Mesothelial cell of epicardium (in vitro differentiated cells): ENCODE measurements around the gene CDC23. TPM values are rescaled to one million over a fixed set of nuclear protein-coding genes. Genes with fewer than 3 reads are reported as not detected.
"Not testable (repeated sequence)": the region's sequence is repeated elsewhere in the genome, so short reads cannot be mapped to it uniquely, and the experiment has no call there.

ENCODE experiments used
- DNase-seq, 2 experiments: peaks; one replicate each; pipeline ENCODE4 v3.0.0; 2021; ENCODE audit warnings: low spot score in 2 of 2; ENCODE audit not compliant: unreplicated experiment in 2 of 2
- H3K27ac Mint-ChIP-seq: 2 replicates; pipeline ENCODE4 v1.8.0; 2021; ENCODE audit warnings: mixed read lengths
- H3K27me3 Mint-ChIP-seq: 2 replicates; pipeline ENCODE4 v1.8.0; 2021; ENCODE audit warnings: low read depth, mixed read lengths
- H3K36me3 Mint-ChIP-seq: 2 replicates; pipeline ENCODE4 v1.8.0; 2021; ENCODE audit warnings: mixed read lengths
- H3K4me1 Mint-ChIP-seq: 2 replicates; pipeline ENCODE4 v1.8.0; 2021; ENCODE audit warnings: mixed read lengths
- H3K4me3 Mint-ChIP-seq: 2 replicates; pipeline ENCODE4 v1.8.0; 2021; ENCODE audit warnings: mild to moderate bottlenecking, moderate library complexity, mixed read lengths
- H3K9me3 Mint-ChIP-seq: 2 replicates; pipeline ENCODE4 v1.8.0; 2021; ENCODE audit warnings: mixed read lengths
- CTCF ChIP-seq: fragments of 200-600 bp; sonication (generic); IDR thresholded peaks from one replicate; pipeline ENCODE4 v1.5.0; 2021; ENCODE audit warnings: antibody characterized with exemption; ENCODE audit not compliant: unreplicated experiment
- total RNA-seq: library from RNA; stranded (reverse); gene quantifications from 3 replicates; pipeline ENCODE4 v1.2.1, GENCODE V29; 2021

Gene CDC23
- total RNA-seq, 1 donor from 2014 or later: 39.0 TPM

- no peak for DNase-seq
- no peak overlapping the region for H3K27ac Mint-ChIP-seq
- H3K4me3 Mint-ChIP-seq: no peak overlapping the region
- peaks cover 52% of the 10 kb centered on the region for H3K36me3 Mint-ChIP-seq
- no peaks in the 10 kb centered on the region for H3K4me1 Mint-ChIP-seq
- no peaks in the 10 kb centered on the region for H3K27me3 Mint-ChIP-seq
- H3K9me3 Mint-ChIP-seq: no peaks in the 10 kb centered on the region
- no peak for TF ChIP-seq CTCF
These were observed 42.8 kb downstream of the CDC23 start for GRCh38 chr5:138170299-138170698.

GRCh38 chr5:138169124-138169523 lies 44.0 kb downstream of the CDC23 start:
- H3K4me3 Mint-ChIP-seq: no peak overlapping the region
- H3K36me3 Mint-ChIP-seq: peaks cover 60% of the 10 kb centered on the region
- TF ChIP-seq CTCF: no peak
- no peaks in the 10 kb centered on the region for H3K4me1 Mint-ChIP-seq
- H3K9me3 Mint-ChIP-seq: no peaks in the 10 kb centered on the region
- DNase-seq: no peak
- no peaks in the 10 kb centered on the region for H3K27me3 Mint-ChIP-seq
- H3K27ac Mint-ChIP-seq: no peak overlapping the region

- no peaks in the 10 kb centered on the region for H3K27me3 Mint-ChIP-seq
- no peak overlapping the region for H3K4me3 Mint-ChIP-seq
- no peak for DNase-seq
- no peak for TF ChIP-seq CTCF
- no peaks in the 10 kb centered on the region for H3K4me1 Mint-ChIP-seq
- H3K9me3 Mint-ChIP-seq: no peaks in the 10 kb centered on the region
- no peak overlapping the region for H3K27ac Mint-ChIP-seq
- H3K36me3 Mint-ChIP-seq: peaks cover 66% of the 10 kb centered on the region
These were observed 49.4 kb downstream of the CDC23 start for GRCh38 chr5:138163721-138164120.

- no peak for TF ChIP-seq CTCF
- Mint-ChIP-seq H3K4me3 (no peak overlapping the region), H3K4me1 (no peaks in the 10 kb centered on the region), H3K27me3 (no peaks in the 10 kb centered on the region), H3K36me3 (peaks cover 60% of the 10 kb centered on the region), H3K9me3 (no peaks in the 10 kb centered on the region), H3K27ac (no peak overlapping the region)
- no peak for DNase-seq
These were observed 52.4 kb downstream of the CDC23 start for GRCh38 chr5:138160706-138161105.

GRCh38 chr5:138159666-138160065 lies 53.5 kb downstream of the CDC23 start:
- Mint-ChIP-seq H3K4me3 (no peak overlapping the region), H3K36me3 (peaks cover 54% of the 10 kb centered on the region), H3K27me3 (no peaks in the 10 kb centered on the region), H3K9me3 (no peaks in the 10 kb centered on the region), H3K4me1 (no peaks in the 10 kb centered on the region), H3K27ac (no peak overlapping the region)
- DNase-seq: no peak
- TF ChIP-seq CTCF: no peak

- no peak for TF ChIP-seq CTCF
- DNase-seq: no peak
- H3K4me3 Mint-ChIP-seq: no peak overlapping the region
- peaks cover 3% of the 10 kb centered on the region for H3K27me3 Mint-ChIP-seq
- H3K36me3 Mint-ChIP-seq: peaks cover 37% of the 10 kb centered on the region
- H3K4me1 Mint-ChIP-seq: no peaks in the 10 kb centered on the region
- H3K9me3 Mint-ChIP-seq: no peaks in the 10 kb centered on the region
- H3K27ac Mint-ChIP-seq: no peak overlapping the region
These were observed 55.5 kb downstream of the CDC23 start for GRCh38 chr5:138157626-138158025.

GRCh38 chr5:138155977-138156376 lies 57.1 kb downstream of the CDC23 start:
- H3K4me3 Mint-ChIP-seq, H3K4me1 Mint-ChIP-seq, DNase-seq, H3K27me3 Mint-ChIP-seq, H3K27ac Mint-ChIP-seq, H3K9me3 Mint-ChIP-seq: not testable (repeated sequence)
- peaks cover 36% of the 10 kb centered on the region for H3K36me3 Mint-ChIP-seq
